ENCODE data around the gene RAB34.

DNA sequence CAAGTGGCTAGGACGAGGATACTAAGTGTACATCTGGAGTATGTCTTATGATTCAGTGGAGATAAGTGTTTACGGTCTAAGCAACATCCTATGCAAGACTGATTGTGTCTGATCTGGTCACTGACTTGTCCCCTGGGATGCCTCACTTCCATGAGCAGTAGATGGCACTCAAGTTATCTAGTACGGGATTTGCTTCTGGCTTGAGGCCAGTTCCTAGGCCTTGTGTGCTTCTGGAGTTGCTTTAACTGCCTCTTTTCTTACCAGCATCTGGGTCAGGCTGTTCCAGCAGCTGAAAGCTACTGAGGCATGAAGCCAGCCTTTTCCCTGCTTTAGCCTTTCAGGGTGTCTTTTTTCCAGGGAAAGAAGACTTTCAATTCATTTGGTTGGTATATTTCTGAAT, 32.7 kb downstream of the RAB34 start:
- no peak for TF ChIP-seq PATZ1 (CRISPR knock-in tag; IDR thresholded peaks at IDR 0.05; ENCODE audit: borderline replicate concordance)
- TF ChIP-seq CREB5 (CRISPR knock-in tag; IDR thresholded peaks at IDR 0.05; ENCODE audit: low read depth), result no peak
- no peak for TF ChIP-seq ZNF565 (CRISPR knock-in tag; conservative IDR thresholded peaks at IDR 0.05; ENCODE audit: low read depth)

All from SK-N-SH treated with all-trans-retinoic acid at 6 μM for 48 hours (cell line).